A549 treated with CORT108297 at 1 μM for 4 hours (cell line): Measurements from ENCODE around the gene DDA1. TPM values are rescaled to one million over a fixed set of nuclear protein-coding genes. Genes with fewer than 3 reads are reported as not detected.

Experiments used
- total RNA-seq: library from RNA; stranded (reverse); fragments of 200-300 nt; extraction: Qiagen RNA extraction; gene quantifications from 5 replicates; pipeline ENCODE4 v1.2.3, GENCODE V29; 2022

DDA1 gene
- 62.0 to 70.1 TPM (median 65.9 TPM) in 5 replicates for total RNA-seq

DNA sequence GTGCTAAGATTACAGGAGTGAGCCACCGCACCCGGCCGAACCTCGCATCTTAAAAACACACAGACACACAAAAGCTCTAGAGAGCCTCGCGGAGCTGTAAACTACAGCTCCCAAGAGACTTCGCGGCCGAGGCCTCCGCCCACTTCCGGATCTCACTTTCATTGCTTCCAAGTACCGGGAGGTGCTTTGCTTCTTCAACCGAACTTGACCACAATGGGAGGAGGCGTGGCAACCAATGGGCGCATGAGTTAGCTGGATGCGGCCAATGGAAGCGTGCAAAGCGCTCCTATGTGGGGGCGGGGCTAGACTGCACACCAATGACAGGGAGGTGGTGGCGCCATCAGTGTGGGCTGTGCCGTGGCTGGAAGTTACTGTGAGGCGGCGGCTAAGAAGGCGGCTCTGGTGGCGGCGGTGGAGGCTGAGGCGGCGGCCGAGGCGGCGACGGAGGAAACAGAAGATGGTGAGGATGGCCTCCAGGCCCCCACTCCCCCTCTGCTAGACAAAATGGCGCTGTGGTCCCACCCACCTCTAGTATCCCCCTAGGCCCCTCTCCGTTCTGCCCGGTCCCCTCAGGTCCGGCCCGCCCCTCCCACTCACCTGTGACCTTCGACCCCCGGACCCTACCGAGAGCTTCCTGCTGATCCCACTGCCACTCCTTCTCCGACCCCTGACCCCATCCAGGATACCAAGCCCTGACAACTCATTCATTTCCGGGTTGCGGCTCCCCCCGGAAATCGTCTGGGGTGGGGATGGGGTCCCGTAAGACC is at the start of gene DDA1:
DDA1 (plus strand) TSS at position 366 of the 767 bp plus-strand sequence; CDS start at position 458, 92 bp downstream.

DNA sequence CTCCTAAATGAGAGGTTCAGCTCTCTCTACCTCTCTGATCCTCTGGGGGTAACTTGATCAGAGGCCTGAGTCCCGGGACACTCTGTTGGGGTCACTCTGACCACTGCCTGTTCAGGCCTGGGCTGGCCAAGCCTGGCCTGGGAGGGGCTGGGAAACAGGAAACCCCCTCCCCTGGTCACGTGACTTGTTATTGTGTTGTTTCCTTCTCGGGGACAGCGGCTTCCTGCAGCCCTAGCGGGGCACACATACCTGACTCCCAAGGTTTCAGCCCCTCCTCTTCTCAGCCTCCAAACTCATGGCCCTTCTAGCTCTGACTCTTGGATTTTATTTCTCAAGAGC is 44.8 kb upstream of the DDA1 start, which contains the start of gene USHBP1:
USHBP1 (minus strand) TSS at position 105 of the 339 bp plus-strand sequence. CDS start 446 bp downstream, outside the sequence.

GRCh38 chr19:17266975-17267788 is 42.2 kb upstream of the DDA1 start, which contains the start of gene BABAM1:
Gene BABAM1, plus strand, starts transcription at chr19:17267443. Its CDS starts 1,364 bp downstream, at chr19:17268807.

DNA sequence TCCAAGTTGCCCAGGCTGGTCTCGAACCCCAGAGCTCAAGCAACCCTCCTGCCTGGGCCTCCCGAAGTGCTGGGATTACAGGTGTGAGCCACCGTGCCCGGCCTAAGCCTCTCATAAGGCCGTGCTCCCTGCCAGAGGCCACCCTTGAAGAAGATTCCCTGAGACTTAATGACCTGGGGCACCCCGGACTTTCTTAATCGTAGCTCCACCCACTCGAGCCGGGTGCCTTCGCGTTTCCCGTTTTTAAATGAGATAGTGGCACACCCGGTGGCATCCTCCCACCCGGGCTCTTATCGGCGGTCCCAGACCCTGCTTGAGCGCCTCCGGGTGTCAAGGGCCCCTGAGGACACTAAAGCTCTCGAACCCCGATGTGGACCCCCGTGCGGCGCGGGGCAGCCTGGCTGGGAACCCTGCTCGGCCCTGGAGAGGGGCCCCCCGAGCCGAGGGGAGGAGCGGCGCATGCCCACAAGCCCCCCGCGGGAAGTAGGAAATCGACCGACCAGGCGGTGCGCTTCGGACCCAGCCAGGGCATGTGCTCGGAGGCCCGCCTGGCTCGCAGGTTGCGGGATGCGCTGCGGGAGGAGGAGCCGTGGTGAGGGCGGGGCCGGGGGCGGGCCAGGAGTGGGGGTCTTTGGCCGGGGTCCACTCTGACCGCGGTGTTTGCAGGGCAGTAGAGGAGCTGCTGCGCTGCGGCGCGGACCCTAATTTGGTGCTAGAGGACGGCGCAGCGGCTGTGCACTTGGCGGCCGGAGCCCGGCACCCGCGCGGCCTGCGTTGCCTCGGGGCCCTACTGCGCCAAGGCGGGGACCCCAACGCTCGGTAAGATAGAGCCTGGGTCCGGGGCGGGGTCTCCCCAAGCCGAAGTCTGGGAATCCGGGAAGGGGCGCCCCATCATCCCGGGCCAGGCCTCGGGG is 27.7 kb upstream of the DDA1 start, which contains the start of gene ANKLE1:
ANKLE1 (plus strand) TSS at position 511 of the 914 bp plus-strand sequence; CDS start at position 531, 20 bp downstream.

DNA sequence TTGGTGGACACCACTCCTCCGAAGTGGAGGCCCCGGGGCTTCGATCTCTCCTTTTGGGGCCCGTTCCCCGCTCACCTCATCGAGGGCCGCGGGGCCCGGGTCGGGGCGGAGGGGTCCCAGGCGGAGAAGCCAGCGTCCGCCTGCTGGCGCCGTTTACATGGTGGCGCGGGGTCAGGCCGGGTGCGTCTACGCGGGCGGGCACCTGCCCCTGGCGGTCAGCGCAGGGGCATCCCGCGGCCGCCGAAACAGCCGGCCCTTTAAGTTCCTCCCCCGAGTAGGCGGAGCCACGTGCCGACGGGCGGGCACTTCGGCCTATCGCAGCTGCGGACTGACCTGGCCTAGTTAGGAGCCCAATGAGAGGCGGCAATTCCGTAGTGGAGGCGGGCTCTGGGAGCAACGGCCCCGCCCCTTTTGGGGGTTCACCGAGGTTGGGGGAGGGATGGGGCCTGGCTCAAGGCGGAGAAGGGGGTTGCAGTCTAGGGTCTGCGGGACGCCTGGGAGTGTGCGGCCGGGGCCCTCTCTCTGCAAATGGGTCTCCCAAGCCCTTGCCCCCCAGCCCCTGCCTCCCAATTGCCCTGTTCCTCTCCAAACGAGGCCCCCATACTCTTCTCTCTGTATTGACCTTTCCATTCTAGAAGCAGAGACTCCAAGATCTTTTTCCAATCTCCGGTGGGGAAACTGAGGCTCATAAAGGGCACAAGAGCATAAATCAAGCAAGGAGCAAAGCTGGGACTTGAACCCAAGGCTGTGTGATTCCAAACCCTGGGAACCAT is 6.0 kb upstream of the DDA1 start, which contains the start of gene ABHD8:
ABHD8 (minus strand) TSS at position 259 of the 773 bp plus-strand sequence. CDS start 1,809 bp downstream, outside the sequence.

GRCh38 chr19:17305517-17306284 is 3.7 kb upstream of the DDA1 start, which contains the start of gene MRPL34:
Gene MRPL34, plus strand, starts transcription at chr19:17305872. Its CDS starts 21 bp downstream, at chr19:17305893.

DNA sequence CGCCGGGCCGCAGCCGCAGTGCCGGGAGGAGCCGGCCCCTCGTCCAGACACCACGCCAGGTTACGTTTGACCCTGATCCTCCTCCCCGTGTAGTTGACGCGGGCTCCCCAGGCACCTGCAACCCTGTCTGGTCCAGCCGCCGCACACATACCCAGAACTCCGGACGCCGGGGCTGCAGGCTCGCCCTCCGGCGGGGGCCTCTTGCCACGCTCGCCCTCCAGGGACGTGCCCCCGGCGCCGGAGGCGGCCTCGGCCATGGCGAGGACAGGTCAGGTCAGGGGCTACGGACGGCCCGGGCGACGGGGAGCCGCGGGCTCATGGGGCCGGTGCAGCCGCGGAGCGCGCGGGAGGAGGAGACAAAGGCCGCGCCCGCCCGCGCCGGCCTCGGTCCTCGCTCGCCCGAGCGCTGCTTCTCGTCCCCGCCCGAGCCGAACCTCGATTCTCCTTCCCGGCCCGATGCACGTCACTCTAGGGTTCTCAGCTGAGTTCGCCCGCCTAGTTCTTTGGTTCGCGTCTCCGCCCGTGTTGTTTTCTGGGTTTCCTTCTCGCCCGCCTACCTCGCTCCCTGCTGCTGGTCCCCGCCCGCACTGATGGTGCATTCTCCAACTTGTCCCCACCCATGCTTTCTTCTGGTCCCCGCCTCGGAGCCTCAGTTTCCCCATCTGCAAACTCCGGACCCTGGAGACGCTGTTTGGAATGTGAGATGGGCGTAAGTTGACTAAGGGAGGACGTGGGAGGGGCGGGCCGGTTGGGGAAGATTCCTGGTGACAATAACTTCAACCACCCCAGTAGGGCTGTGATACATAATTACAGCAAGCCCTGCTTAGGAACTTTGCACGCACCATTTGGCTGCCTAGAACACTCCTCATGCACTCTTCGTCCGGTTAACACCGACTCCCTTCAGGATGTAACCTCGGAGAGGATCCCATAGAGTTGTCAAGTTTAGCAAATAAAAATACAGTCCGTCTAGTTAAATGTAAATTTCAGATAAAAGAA is 25.3 kb downstream of the DDA1 start, which contains the start of gene ANO8:
ANO8 (minus strand) TSS at position 442 of the 996 bp plus-strand sequence; CDS start at position 257, 185 bp downstream.

DNA sequence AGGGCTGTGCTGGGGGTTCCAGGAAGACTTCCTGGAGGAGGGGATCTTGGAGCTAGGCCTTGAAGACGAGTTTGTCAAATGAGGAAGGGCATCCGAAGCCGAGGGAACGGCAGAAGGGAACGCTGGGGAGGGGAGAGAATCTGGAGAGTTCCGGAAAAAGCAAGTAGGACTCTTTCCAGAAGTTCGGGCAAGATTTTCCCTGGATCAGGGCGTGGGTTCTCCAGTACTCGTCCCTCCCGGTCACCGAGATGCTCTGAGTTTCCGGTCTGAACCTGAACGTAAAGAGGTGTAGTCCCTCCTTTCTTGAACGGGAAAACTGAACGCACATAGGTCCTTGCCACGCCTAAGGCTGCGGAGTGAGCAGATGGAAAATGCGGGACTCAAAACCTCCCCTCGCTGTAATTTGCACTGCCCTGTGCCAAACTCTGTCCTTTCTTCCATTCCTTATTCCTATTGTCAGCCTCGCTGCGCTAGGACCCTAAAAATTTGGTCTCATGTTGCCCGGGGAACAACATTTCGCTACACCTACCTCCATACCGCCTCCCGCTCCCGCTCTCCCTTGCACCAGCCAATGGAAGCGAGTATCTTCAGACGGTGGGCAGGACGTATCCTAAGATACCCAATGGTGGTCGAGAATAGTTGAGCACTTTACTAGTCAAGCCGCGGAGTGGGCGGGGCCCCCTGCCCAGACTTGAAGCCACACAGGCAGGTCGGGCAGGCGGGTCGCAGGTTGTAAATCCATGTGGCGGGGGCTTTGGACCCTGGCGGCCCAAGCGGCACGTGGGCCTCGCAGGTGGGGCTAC is 27.7 kb downstream of the DDA1 start, which contains the start of gene GTPBP3:
GTPBP3 (plus strand) TSS at position 682 of the 803 bp plus-strand sequence; CDS start at position 741, 59 bp downstream.

Other genes with a start within 250 kb of the DDA1 start
- 12.8 to 16.9 TPM (median 15.0 TPM) in 5 replicates for gene HAUS8, start 234.1 kb upstream of the DDA1 start, total RNA-seq
- gene MYO9B, start 233.8 kb upstream of the DDA1 start, total RNA-seq = 30.1 to 37.4 TPM (median 33.9 TPM) in 5 replicates
- gene USE1, start 94.2 kb upstream of the DDA1 start, total RNA-seq = 13.4 to 16.6 TPM (median 15.8 TPM) in 5 replicates
- gene OCEL1, start 83.3 kb upstream of the DDA1 start, total RNA-seq = 10.5 to 11.7 TPM (median 11.3 TPM) in 5 replicates
- gene NR2F6, start 63.6 kb upstream of the DDA1 start, total RNA-seq = 28.0 to 66.4 TPM (median 59.8 TPM) in 5 replicates
- gene USHBP1, start 44.8 kb upstream of the DDA1 start, total RNA-seq = 0.02 to 0.05 TPM in 2 of 5 replicates, not detected in the others
- gene BABAM1, start 42.1 kb upstream of the DDA1 start, total RNA-seq = 61.0 to 66.7 TPM (median 63.8 TPM) in 5 replicates
- 0.28 to 0.88 TPM (median 0.62 TPM) in 5 replicates for gene ANKLE1, start 27.7 kb upstream of the DDA1 start, total RNA-seq
- 2.2 to 3.9 TPM (median 3.5 TPM) in 5 replicates for gene ABHD8, start 6.1 kb upstream of the DDA1 start, total RNA-seq
- 57.9 to 102 TPM (median 92.7 TPM) in 5 replicates for gene MRPL34, start 3.7 kb upstream of the DDA1 start, total RNA-seq
- 2.5 to 5.1 TPM (median 4.4 TPM) in 5 replicates for gene ANO8, start 25.3 kb downstream of the DDA1 start, total RNA-seq
- 16.8 to 24.6 TPM (median 22.4 TPM) in 5 replicates for gene GTPBP3, start 28.0 kb downstream of the DDA1 start, total RNA-seq
- gene PLVAP, start 67.8 kb downstream of the DDA1 start, total RNA-seq = not detected in 5 replicates
- not detected in 5 replicates for gene CCDC194, start 84.6 kb downstream of the DDA1 start, total RNA-seq
- gene BST2, start 96.1 kb downstream of the DDA1 start, total RNA-seq = 0.13 to 0.43 TPM in 2 of 5 replicates, not detected in the others
- gene MVB12A, start 110.5 kb downstream of the DDA1 start, total RNA-seq = 31.0 to 44.1 TPM (median 43.6 TPM) in 5 replicates
- gene TMEM221, start 139.1 kb downstream of the DDA1 start, total RNA-seq = 0.58 to 1.1 TPM (median 0.84 TPM) in 5 replicates
- gene NXNL1, start 151.4 kb downstream of the DDA1 start, total RNA-seq = not detected in 5 replicates
- 2.2 to 3.5 TPM (median 3.0 TPM) in 5 replicates for gene SLC27A1, start 161.0 kb downstream of the DDA1 start, total RNA-seq
- 46.3 to 80.6 TPM (median 76.2 TPM) in 5 replicates for gene PGLS, start 202.1 kb downstream of the DDA1 start, total RNA-seq
- gene COLGALT1, start 246.1 kb downstream of the DDA1 start, total RNA-seq = 54.8 to 78.8 TPM (median 71.2 TPM) in 5 replicates